ENCODE data around the gene DEFB121.
"Not testable (repeated sequence)": the region's sequence is repeated elsewhere in the genome, so short reads cannot be mapped to it uniquely, and the experiment has no call there.

Gene DEFB121, protein sequence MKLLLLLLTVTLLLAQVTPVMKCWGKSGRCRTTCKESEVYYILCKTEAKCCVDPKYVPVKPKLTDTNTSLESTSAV
- total RNA-seq: 0 reads per million in 4 experiments

DNA sequence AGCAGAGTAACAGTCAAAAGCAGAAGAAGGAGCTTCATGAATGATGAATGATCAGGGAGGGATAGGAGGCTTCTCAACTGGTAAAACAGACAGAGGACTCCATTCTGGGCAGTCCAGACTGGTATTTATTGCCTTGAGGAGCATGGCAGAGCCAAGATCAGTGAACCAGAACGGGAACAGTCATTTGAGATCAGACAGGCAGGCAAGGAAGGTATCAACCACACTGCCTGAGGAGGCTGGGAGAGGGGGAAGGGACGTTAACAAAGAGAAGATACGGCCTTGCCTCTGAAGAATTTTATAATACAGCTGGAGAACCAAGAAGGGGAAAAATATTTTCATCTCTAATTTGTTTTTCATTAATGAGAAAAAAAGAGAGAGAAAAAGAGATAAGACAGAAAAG lies at the start of gene DEFB121:
Gene DEFB121 (minus strand): TSS at position 101 of the 400 bp plus-strand sequence. CDS start 63 bp downstream, at position 38.
- DNase-seq: no peak

DNA sequence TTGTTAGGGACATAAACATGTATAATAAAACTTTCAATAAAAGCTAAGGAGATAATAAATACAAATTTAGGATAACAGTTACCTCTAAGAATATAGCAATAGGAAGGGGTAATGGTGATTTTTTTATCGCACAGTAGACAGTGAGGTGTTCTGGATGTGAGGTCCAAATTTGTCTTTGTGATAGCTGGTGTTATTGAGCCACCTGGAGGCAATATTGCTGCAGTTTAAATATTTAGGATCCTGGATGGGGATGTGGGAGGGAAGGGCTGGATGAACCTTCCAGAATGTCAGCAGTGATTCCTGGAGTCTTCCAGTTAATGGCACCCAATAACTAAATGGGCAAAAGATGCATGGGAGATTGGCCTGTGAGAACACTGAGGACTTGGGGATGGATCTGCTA lies 48.3 kb upstream of the DEFB121 start:
- DNase-seq: no peak

DNA sequence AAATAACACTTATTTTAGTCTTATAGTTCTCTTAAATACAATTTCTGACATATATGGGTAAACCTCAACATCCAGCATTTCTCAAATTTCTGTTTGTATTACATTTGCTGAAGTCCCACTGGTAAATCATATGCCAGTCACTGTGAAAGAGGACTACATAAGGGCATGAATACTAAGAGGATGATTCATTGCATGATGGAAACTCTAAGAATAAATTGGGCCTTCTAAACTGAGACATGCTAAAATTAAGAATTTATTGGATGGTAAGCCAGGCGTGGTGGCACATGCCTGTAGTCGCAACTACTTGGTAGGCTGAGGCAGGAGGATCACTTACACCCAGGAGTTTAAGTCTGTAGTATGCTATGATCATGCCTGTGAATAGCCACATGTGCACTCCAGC lies 46.6 kb upstream of the DEFB121 start:
- DNase-seq: no peak

DNA sequence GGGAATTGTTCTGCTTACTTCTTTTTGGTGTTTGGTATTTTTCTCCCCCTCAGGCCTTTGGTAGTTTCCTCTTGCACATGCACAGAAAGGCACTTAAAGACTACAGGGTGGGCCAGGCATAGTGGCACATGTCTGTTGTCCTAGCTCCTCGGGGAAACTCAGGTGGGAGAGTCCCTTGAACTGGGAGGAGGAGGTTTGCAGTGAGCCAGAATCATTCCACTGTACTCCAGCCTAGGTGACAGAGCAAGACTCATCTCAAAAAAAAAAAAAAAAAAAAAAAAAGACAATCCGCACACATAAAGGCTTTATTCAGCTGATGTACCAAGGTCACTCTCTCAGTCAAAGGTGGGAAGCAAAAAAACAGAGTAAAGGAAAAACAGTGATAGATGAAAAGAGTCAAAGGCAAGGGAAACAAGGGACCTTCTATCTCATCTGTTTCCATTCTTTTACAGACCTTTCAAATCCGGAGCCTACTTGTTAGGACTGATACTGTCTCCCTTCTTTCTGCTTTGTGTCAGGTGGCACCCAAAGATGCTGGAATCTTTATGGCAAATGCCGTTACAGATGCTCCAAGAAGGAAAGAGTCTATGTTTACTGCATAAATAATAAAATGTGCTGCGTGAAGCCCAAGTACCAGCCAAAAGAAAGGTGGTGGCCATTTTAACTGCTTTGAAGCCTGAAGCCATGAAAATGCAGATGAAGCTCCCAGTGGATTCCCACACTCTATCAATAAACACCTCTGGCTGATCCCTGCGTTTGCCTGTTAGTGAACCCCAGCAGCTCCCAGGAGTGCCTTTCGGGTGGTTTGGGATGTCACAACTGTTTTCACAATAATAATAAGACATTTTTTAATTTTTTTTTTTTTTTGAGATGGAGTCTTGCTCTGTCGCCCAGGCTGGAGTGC lies 43.7 kb upstream of the DEFB121 start:
- no peak for DNase-seq

DNA sequence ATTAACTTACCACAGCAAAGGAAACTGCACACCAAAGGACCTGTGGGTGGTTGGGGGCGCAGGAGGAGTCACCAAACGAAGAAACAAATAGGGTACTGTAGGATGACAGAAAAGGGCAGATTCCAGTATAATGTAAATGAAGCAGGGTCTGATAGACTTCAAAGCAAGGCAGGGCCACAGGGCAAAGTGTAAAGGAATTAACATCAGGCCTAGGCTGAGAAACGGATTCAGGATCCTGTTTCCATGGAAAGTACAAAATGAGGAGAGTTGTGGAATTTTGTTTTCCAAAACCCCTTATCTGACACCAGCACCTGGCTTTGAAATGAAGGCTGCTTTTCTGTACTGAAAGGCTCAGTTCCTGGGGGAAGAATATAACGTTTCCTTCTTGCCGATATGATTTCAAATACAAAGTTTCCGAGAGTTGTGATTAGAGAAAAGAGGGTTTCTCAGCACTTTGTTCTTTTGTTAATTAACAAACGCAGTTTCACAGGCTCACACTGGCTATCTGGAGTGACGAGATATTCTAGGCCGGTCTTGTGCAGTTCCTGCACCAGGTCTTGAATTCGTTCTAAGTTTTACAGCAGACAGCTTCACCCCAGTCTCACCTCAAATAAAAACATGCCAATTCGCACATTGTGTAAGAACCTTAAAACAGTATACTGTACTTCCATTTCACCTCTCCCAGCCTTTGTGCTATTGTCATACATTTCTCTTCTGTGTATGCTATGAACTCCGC lies 40.2 kb upstream of the DEFB121 start:
- DNase-seq: no peak

DNA sequence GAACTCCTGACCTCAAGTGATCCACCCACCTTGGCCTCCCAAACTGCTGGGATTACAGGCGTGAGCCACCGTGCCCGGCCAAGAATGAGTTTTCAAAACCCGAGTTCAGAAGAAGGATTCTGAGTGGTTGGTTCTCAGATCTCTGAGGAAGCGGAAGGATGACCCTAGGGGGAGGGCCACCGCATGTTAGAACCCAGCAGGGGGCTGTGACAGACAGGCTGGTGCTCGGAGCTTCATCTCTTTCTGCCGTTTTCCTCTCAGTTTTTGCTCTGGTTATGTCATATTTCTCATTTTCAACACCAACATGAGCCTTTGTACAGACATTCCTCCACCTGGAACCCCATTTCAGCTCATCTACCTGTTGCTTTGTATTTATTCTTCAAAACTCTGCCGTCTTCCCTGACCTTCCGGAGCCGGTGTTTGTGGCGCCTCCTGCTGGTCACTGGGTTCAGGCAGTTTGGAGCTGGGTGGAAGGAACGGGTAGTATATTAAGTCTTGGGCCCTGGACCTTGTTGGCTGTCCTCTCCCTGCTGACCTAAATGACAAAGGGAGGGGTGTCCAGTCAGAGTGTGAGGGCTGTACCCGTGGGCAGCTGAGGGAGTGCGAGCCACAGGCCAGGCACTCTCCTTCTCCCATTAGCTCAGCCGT lies 34.1 kb upstream of the DEFB121 start, which contains the start of gene DEFB123:
Gene DEFB123 (plus strand): TSS at position 621 of the 648 bp plus-strand sequence. CDS start 67 bp downstream, outside the sequence.
- no peak for DNase-seq

DNA sequence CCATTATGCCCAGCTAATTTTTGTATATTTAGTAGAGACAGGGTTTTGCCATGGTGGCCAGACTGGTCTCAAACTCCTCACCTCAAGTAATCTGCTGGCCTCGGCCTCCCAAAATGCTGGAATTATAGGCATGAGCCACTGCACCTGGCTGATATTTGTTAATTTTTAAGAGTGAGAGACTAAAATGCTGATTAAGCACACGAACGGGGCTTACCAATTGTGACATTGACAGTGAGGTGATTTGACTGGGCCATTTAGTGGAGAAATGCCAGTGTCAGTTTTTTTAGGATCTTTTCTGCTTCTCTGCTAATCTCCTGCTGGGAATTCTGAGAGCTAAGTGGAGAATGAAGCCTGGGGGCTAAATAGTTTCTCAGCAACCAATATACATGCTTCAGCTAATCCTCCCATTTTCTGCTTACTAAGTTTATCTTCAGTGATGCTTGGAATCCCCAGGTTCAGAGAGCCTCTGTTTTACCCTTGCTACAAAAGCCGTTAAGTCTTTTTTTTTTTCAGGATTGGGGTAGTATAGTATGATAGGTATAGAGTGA lies 24.6 kb upstream of the DEFB121 start:
- no peak for DNase-seq

DNA sequence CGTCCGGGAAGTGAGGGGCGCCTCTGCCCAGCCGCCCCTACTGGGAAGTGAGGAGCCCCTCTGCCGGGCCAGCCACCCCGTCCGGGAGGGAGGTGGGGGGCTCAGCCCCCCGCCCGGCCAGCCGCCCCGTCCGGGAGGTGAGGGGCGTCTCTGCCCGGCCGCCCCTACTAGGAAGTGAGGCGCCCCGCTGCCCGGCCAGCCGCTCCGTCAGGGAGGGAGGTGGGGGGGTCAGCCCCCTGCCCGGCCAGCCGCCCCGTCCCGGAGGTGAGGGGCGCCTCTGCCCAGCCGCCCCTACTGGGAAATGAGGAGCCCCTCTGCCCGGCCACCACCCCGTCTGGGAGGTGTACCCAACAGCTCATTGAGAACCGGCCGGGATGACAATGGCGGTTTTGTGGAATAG lies 21.6 kb upstream of the DEFB121 start:
- DNase-seq: not testable (repeated sequence)

DNA sequence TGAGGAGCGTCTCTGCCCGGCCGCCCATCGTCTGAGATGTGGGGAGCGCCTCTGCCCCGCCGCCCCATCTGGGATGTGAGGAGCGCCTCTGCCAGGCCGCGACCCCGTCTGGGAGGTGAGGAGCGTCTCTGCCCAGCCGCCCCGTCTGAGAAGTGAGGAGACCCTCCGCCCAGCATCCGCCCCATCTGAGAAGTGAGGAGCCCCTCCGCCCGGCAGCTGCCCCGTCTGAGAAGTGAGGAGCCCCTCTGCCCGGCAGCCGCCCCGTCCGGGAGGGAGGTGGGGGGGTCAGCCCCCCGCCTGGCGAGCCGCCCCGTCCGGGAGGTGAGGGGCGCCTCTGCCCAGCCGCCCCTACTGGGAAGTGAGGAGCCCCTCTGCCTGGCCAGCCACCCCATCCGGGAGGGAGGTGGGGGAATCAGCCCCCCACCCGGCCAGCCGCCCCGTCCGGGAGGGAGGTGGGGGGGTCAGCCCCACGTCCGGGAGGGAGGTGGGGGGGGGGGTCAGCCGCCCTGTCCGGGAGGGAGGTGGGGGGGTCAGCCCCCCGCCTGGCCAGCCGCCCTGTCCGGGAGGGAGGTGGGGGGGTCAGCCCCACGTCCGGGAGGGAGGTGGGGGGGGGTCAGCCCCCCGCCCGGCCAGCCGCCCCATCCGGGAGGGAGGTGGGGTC lies 21.0 kb upstream of the DEFB121 start:
- DNase-seq: not testable (repeated sequence)

DNA sequence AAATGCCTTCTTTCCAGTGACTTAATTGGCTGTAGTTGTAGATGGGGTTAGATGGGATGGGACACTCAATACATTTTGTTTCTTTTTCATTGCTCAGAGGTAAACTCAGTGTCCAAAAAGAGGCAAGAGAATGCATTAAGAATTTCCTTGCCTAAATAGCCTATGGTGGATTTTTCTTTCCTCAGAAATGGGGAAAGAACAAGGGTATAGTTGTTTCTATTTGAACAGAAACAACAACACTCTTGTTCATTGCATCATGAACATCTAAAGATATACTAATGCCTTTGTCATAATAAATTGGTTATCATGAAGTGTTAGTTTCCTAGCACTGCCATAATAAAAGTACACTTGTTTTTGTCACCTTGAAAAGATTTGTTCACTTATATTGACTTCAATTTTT lies 19.8 kb upstream of the DEFB121 start:
- no peak for DNase-seq

DNA sequence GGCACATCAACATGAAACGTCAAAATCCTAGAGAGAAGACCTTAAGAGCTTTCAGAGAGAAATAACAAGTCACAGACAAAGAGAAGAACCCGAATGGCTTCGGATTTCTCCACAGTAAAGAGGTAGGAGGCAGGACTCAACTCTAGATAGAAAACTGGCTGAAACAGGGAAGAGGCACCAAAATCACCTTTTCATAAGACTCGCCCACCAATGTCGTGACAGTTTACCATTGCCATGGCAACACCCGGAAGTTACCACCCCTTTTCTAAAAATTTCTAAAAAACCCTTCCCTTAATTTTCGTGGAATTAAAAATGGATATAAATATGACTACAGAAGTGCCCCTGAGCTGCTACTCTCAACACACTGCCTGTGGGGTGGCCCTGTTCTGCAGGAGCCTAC lies 12.3 kb upstream of the DEFB121 start:
- no peak for DNase-seq

DNA sequence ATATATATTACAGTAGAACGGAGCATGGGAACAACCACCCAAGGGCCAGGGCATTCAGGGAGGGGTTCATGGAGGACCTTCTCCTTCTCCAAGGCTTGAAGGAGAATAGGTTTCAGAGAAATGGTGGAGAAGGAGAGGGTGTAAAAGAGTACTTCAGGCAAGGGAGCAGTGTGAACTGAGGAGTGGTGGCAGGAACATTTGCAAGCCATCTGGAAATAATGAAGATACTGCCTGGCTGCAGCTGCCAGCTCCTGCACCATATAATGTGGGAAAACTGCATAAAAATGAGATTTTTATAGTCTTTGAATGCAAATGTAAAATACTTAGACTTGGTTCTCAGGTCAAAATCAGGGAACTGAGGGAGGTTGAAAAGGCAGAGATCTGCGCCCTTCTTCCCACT lies 9.6 kb upstream of the DEFB121 start:
- DNase-seq: no peak

DNA sequence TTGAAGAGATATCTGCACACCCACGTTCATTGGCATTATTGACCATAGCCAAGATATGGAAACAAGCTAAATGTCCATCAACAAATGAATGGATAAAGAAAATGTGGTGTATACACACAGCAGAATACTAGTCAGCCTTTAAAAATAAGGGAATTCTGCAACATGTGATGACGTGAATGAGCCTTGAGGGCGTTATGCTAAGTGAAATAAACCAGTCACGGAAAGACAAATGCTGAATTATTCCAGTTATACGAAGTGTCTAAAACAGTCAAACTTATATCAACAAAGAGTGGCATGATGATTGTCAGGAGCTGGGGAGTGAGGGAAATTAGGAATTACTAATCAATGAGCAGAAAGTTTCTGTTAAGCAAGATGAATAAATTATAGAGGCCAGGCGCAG lies 8.4 kb upstream of the DEFB121 start:
- DNase-seq: no peak

DNA sequence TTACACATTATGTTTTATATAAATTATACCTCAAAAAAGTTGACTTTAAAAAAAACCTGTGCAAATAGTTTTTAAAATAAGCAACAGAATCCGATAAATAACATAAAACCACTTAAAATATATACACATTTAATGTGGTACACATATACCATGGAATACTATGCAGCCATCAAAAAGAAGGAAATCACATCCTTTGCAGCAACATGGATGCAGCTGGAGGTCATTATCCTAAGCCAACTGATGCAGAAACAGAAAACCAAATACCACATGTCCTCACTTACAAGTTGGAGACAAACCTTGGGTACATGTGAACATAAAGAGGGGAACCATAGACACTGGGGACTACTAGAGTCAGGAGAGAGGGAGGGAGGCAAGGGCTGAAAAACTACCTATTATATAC lies 4.0 kb upstream of the DEFB121 start:
- no peak for DNase-seq

DNA sequence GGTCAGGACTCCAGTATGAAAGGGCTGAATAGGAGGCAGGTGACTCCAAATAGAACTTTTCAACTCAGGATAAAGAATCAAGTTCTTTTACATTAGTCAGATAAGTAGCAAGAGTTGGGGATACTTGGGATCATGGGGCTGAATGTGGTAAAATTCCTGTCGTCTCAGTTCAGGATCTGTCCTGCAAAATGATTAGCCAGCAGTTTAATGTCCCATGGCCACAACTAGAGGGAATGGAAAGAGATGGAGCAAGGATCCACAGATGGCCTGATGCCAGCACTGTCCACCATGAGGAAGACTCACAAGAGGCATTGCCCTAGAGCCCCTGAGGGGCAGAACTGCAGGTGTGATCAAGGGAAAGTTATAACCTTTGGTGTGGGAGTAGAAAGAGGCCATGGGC lies 2.1 kb downstream of the DEFB121 start:
- no peak for DNase-seq

DNA sequence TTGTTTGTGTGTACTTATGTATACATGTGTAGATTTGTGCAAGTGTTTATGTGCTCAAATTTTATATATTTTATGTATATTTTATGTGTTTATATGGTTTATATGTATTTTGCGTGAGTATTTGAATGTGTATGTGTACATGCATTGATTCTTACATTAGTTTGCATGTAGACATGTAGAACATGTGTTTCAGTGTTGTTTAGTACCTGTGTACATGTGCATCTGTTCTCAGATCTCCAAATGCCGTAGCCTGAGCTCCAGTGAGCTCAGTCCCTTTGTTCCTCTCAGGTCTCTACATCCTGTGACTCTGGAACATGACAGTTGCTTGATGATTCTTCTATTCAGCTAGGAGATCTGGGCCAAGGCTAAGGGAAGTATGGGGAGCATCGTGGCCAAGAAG lies 11.1 kb downstream of the DEFB121 start:
- no peak for DNase-seq

DNA sequence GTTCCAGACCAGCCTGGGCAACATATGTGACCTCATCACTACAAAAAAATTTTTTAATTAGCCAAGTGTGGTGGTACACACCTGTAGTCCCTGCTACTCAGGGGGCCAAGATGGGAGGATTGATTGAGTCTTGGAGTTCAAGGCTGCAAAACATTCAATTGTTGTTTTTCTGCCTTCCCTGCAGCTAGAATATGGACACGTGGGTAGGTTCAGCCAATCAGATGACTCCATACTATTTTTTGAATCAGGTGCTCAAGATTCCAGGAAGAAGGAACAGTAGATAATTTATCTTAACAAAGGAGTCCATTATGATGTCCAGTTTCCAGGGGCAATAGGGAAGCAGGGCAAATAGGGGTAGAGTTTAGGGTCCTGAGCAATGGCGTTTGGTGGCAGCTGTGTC lies 13.2 kb downstream of the DEFB121 start:
- DNase-seq: no peak

DNA sequence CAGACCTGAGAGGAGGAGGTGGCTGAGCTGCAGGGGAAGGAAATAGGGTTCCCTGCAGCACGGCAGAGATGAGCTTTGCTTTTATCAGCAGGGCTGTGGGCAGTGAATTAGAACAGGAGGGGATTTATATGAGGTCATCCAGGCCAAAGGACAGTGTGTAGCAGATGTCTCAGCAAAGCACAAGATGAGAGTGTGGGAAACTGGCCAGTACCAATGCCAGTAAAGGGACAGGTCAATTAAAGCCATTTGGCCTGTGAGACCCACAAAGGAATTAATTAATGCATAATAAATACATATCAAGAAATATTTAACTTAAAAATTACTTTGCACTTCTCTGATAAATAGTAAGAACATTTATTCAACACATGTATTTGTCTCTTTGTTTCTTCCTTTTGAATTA lies 15.5 kb downstream of the DEFB121 start, which contains the start of gene DEFB119:
Gene DEFB119 (minus strand): TSS at position 101 of the 400 bp plus-strand sequence. CDS start 107 bp downstream, outside the sequence.
- no peak for DNase-seq

DNA sequence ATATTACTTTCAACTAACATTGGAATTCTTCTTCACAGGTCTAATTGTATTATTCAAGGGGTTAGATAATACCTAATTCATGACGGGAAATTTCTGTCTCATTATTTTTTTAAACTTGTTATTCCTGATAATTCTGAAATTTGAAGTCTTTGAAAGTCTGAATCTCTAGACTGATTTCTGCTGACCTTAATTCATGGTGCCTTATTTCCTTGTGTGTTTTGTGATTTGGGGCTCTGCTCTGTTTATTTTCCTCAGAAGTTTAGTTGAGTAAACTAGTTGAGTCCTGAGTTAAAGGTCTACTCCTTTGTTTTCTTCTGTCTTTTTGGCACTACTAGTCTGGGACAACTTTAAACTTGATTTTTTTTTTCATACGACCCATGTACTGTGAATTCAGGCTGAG lies 31.7 kb downstream of the DEFB121 start:
- no peak for DNase-seq

DNA sequence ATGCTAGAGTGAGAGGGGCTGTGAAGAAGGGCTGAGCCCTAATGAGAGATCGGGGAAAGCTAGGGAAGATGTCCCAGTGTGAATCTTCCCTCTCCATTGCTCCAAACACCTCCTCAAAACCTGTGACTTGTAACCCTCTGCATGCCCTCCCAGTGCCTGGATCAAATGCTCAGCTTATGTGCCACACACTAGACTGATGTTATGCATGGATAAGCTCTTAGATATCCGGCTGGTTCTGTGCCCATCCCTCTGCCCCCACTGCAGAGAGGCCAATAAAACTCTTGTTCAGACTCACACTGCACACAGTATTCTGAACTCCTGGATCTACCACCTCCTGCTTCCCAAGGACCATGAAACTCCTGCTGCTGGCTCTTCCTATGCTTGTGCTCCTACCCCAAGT lies 37.7 kb downstream of the DEFB121 start, which contains the start of gene DEFB118:
Gene DEFB118 (plus strand): TSS at position 301 of the 400 bp plus-strand sequence. CDS start 50 bp downstream, at position 351.
- DNase-seq: no peak

DNA sequence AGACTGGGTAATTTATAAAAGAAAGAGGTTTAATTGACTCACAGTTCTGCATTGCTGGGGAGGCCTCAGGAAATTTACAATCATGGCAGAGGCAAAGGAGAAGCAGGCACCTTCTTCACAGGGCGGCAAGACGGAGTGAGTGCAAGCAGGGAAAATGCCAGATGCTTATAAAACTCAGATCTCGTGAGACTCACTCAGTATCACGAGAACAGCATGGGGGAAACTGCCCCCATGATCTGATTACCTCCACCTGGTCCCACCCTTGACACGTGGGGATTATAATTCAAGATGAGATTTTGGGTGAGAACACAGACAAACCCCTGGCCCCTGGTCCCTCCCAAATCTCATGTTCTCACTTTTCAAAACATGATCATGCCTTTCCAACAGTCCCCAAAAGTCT lies 41.7 kb downstream of the DEFB121 start:
- DNase-seq: not testable (repeated sequence)

DNA sequence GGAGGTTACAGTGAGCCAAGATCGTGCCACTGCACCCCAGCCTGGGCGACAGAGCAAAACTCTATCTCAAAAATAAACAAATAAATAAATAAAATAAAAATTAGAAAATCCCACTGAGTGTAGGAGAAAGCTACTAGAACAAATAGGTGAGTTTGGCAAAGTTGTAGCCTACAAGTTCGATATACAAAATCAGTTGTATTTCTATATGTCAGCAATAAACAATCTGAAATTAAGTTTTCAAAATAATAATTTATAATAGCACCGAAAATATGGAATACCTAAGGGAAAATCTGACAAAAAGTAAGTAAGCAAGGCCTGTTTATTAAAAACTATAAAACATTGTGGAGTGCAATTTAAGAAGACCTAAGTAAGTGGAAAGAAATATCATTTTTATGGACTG lies 42.7 kb downstream of the DEFB121 start:
- no peak for DNase-seq

Measured in effector CD8-positive, alpha-beta T cell (primary cell).